ENCODE results near the gene NPAS3. TPM values are rescaled to one million over a fixed set of nuclear protein-coding genes. Genes with fewer than 3 reads are reported as not detected.

The NPAS3 gene
- total and polyA plus RNA-seq, 7 donors = 0.04 to 1.5 (median 0.39) TPM

- 83 to 87% (median 85%) methylated on average over 6 of the region's 6 CpGs for WGBS, 3 donors
- Histone ChIP-seq H3K9me3 (no peaks in the 10 kb centered on the region), H3K27ac (no peak overlapping the region), H3K27me3 (ENCODE audit: insufficient read depth in 3 of 3, low read length in 2 of 3) (no peaks in the 10 kb centered on the region), H3K4me3 (no peak overlapping the region), H3K36me3 (ENCODE audit: insufficient read depth in 1 of 2, low read depth in 1 of 2) (no peaks in the 10 kb centered on the region), H3K4me1 (no peaks in the 10 kb centered on the region)
- TF ChIP-seq CTCF (IDR thresholded peaks at IDR 0.05) = no peak
- ATAC-seq (no peak), DNase-seq (no peak)
- intact Hi-C loops (cut with DNase I) = no loop called here
Measured at GRCh38 chr14:33527023-33527634, 588.5 kb downstream of the NPAS3 start.

DNA sequence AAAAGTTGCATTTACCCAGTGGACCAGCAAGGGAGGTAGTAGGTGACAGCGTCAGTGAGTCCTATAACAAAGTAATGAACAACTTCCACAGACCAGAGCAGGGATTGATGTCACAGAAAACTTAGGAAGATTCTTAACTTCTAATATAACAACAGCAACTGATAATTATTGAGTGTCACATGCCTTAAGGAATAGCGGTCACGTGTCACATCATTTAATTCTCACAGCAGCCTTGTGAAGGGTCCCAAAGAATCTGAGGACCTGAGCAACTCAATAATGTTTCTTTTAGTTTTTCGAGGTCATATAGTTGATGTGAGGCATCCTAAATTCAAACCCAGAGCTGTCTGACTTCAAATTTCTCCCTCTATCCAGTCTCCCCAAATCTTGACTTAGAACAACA is 590.0 kb downstream of the NPAS3 start:
- H3K4me3 ChIP-seq = no peak overlapping the region
- no peak for DNase-seq
- H3K27me3 ChIP-seq (ENCODE audit: insufficient read depth in 3 of 3, low read length in 2 of 3) = no peaks in the 10 kb centered on the region
- intact Hi-C loops (cut with DNase I) = no loop called here
- H3K27ac ChIP-seq = no peak overlapping the region
- WGBS, 3 donors = 93 to 96% (median 95%) methylated on average over 4 of the region's 4 CpGs
- H3K36me3 ChIP-seq (ENCODE audit: insufficient read depth in 1 of 2, low read depth in 1 of 2) = no peaks in the 10 kb centered on the region
- no peaks in the 10 kb centered on the region for H3K4me1 ChIP-seq
- no peak for ATAC-seq
- H3K9me3 ChIP-seq = no peaks in the 10 kb centered on the region
- TF ChIP-seq CTCF (IDR thresholded peaks at IDR 0.05) = no peak

DNA sequence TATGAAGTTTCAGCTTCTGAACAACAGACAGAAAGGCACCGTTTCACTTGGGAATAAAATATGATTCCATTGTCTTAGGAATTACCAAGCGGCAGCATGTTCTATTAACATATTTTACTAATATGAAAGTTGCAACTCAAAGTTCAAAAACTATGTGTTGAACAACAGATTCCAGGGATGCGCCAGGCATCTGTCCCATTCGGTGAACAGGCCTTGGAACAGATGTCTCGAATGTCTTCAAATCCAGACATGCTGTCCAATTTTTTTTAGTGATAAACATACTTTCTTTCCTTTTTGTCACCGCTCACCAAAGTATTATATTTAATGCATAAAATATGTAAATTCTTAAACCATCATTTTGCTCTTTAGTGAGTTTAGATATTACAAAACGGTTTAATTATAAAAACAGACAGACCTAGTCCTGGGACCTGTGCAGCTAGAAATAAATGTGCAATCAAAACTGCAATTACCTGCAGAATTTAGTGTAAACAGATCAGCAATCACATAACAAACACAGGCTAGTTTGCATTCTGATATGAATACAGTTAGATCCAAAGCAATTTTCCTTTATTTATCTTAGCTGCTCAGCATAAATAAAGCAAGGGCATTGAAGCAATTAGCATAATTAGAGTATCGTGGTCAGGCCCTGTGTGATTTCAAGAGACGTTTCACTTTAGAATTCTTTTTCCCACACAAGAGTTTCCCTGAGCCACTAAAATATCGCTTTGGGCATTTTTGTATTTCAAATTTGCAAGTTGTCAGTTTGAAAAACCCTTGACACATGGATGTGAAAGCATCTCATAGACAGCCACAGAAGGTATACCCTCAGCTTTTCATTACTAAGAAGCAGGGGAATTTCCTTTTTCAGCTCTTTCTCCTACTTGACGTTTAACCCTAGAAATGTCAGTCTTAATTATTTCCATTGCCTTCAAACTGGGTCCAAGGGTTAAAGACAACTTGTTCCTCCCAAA is 591.4 kb downstream of the NPAS3 start:
- DNase-seq (no peak), ATAC-seq (no peak)
- no peak for TF ChIP-seq CTCF (IDR thresholded peaks at IDR 0.05)
- no peaks in the 10 kb centered on the region for H3K4me1 ChIP-seq
- H3K36me3 ChIP-seq (ENCODE audit: insufficient read depth in 1 of 2, low read depth in 1 of 2) = no peaks in the 10 kb centered on the region
- no peaks in the 10 kb centered on the region for H3K27me3 ChIP-seq (ENCODE audit: insufficient read depth in 3 of 3, low read length in 2 of 3)
- intact Hi-C loops (cut with DNase I) = no loop called here
- H3K27ac ChIP-seq = no peak overlapping the region
- no peaks in the 10 kb centered on the region for H3K9me3 ChIP-seq
- 72 to 75% (median 72%) methylated on average over 11 of the region's 11 CpGs for WGBS, 3 donors
- no peak overlapping the region for H3K4me3 ChIP-seq

- Histone ChIP-seq H3K4me1 (no peaks in the 10 kb centered on the region), H3K9me3 (no peaks in the 10 kb centered on the region), H3K4me3 (no peak overlapping the region), H3K27me3 (ENCODE audit: insufficient read depth in 3 of 3, low read length in 2 of 3) (no peaks in the 10 kb centered on the region), H3K27ac (no peak overlapping the region), H3K36me3 (ENCODE audit: insufficient read depth in 1 of 2, low read depth in 1 of 2) (no peaks in the 10 kb centered on the region)
- WGBS, 3 donors = 66 to 76% (median 72%) methylated on average over 3 of the region's 3 CpGs
- no peak for ATAC-seq
- intact Hi-C loops (cut with DNase I) = no loop called here
- no peak for TF ChIP-seq CTCF (IDR thresholded peaks at IDR 0.05)
- DNase-seq = no peak
Measured at GRCh38 chr14:33532553-33532952, 593.9 kb downstream of the NPAS3 start.

Data from psoas muscle (tissue), 8 donors.